T-helper 2 cell (primary cell): ENCODE measurements around the gene OCRL.

ENCODE experiments used
- DNase-seq, 5 experiments: peaks; one replicate each; pipeline versions ENCODE4 v3.0.0 to v3.0.0-alpha.2; 2012 to 2022

The OCRL gene

GRCh38 chrX:129637217-129638109, 97.4 kb downstream of the OCRL start:
- DNase-seq, result peak; percentile 45 to 59 (median 58)

GRCh38 chrX:129638917-129639316, 98.9 kb downstream of the OCRL start:
- no peak for DNase-seq

GRCh38 chrX:129640737-129641136, 100.7 kb downstream of the OCRL start:
- no peak for DNase-seq

- DNase-seq, result no peak
Observed at GRCh38 chrX:129641469-129641868, 101.4 kb downstream of the OCRL start.

GRCh38 chrX:129641941-129642340, 101.9 kb downstream of the OCRL start:
- DNase-seq, result no peak
